ENCODE data around the gene FSD2. TPM values are rescaled to one million over a fixed set of nuclear protein-coding genes. Genes with fewer than 3 reads are reported as not detected.

The FSD2 gene
- total and polyA plus RNA-seq, 2 experiments from 2014 or later = 0.18 TPM; not detected in 1

DNA sequence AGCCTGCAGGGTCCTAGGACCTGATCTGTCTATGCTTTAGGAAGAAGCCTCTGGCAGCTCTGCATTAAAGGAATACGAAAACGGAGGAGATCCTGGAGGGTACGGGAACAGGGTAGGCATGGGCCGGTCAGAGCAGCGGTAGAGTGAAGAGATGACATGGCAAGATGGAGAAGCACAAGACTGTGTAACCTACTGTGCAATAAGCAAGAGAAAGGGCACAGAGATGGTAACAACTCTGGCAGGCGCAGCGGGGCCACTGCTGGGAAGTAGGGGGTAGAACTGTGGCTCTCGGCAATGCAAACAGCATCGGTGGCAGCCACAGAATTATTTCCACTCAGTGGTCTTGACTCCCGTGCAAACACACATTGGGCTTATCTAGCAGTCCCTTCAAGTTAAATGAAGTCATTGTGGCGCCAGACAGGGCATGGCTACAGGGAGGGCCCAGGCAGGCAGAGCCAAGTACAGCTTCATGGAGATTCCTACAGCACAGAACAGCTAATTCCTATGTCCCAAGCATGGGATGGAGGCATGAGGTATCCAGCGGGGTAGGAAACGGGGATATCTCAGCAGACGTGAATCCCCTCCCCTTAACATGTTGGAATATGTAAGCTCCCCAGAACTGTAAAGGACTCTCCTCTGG is 32.3 kb upstream of the FSD2 start:
- peaks cover 20% of the 10 kb centered on the region for H3K36me3 Mint-ChIP-seq (ENCODE audit: low read depth)
- H3K4me3 ChIP-seq = no peak overlapping the region
- H3K9me2 ChIP-seq (ENCODE audit: insufficient read depth) = no peaks in the 10 kb centered on the region
- no peaks in the 10 kb centered on the region for H3F3A ChIP-seq (replicated peaks; ENCODE audit: low read depth)
- TF ChIP-seq, protein P1, sequence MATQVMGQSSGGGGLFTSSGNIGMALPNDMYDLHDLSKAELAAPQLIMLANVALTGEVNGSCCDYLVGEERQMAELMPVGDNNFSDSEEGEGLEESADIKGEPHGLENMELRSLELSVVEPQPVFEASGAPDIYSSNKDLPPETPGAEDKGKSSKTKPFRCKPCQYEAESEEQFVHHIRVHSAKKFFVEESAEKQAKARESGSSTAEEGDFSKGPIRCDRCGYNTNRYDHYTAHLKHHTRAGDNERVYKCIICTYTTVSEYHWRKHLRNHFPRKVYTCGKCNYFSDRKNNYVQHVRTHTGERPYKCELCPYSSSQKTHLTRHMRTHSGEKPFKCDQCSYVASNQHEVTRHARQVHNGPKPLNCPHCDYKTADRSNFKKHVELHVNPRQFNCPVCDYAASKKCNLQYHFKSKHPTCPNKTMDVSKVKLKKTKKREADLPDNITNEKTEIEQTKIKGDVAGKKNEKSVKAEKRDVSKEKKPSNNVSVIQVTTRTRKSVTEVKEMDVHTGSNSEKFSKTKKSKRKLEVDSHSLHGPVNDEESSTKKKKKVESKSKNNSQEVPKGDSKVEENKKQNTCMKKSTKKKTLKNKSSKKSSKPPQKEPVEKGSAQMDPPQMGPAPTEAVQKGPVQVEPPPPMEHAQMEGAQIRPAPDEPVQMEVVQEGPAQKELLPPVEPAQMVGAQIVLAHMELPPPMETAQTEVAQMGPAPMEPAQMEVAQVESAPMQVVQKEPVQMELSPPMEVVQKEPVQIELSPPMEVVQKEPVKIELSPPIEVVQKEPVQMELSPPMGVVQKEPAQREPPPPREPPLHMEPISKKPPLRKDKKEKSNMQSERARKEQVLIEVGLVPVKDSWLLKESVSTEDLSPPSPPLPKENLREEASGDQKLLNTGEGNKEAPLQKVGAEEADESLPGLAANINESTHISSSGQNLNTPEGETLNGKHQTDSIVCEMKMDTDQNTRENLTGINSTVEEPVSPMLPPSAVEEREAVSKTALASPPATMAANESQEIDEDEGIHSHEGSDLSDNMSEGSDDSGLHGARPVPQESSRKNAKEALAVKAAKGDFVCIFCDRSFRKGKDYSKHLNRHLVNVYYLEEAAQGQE (IDR thresholded peaks at IDR 0.05; ENCODE audit: unreplicated experiment) = no peak
- TF ChIP-seq EZH2 (IDR thresholded peaks at IDR 0.05; ENCODE audit: low read depth, unreplicated experiment) (no peak), JUNB (IDR thresholded peaks at IDR 0.05; ENCODE audit: unreplicated experiment) (no peak), CREB1 (CRISPR knock-in tag; IDR thresholded peaks at IDR 0.05; ENCODE audit: low read depth) (no peak), EZH2phosphoT487 (IDR thresholded peaks at IDR 0.05; ENCODE audit: unreplicated experiment) (no peak), STAT1 (IDR thresholded peaks at IDR 0.05; ENCODE audit: unreplicated experiment) (no peak), ZNF331 (CRISPR knock-in tag; IDR thresholded peaks at IDR 0.05; ENCODE audit: low read depth) (no peak), POLR2AphosphoS5 (IDR thresholded peaks at IDR 0.05; ENCODE audit: low read depth) (no peak), ZNF114 (CRISPR knock-in tag; IDR thresholded peaks at IDR 0.05) (no peak), NANOG (IDR thresholded peaks at IDR 0.05; ENCODE audit: borderline replicate concordance) (no peak)
- TF ChIP-seq, protein P2, sequence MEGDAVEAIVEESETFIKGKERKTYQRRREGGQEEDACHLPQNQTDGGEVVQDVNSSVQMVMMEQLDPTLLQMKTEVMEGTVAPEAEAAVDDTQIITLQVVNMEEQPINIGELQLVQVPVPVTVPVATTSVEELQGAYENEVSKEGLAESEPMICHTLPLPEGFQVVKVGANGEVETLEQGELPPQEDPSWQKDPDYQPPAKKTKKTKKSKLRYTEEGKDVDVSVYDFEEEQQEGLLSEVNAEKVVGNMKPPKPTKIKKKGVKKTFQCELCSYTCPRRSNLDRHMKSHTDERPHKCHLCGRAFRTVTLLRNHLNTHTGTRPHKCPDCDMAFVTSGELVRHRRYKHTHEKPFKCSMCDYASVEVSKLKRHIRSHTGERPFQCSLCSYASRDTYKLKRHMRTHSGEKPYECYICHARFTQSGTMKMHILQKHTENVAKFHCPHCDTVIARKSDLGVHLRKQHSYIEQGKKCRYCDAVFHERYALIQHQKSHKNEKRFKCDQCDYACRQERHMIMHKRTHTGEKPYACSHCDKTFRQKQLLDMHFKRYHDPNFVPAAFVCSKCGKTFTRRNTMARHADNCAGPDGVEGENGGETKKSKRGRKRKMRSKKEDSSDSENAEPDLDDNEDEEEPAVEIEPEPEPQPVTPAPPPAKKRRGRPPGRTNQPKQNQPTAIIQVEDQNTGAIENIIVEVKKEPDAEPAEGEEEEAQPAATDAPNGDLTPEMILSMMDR (conservative IDR thresholded peaks at IDR 0.05; ENCODE audit: low read depth in 2 of 2) = no peak
- TF ChIP-seq, protein P3, sequence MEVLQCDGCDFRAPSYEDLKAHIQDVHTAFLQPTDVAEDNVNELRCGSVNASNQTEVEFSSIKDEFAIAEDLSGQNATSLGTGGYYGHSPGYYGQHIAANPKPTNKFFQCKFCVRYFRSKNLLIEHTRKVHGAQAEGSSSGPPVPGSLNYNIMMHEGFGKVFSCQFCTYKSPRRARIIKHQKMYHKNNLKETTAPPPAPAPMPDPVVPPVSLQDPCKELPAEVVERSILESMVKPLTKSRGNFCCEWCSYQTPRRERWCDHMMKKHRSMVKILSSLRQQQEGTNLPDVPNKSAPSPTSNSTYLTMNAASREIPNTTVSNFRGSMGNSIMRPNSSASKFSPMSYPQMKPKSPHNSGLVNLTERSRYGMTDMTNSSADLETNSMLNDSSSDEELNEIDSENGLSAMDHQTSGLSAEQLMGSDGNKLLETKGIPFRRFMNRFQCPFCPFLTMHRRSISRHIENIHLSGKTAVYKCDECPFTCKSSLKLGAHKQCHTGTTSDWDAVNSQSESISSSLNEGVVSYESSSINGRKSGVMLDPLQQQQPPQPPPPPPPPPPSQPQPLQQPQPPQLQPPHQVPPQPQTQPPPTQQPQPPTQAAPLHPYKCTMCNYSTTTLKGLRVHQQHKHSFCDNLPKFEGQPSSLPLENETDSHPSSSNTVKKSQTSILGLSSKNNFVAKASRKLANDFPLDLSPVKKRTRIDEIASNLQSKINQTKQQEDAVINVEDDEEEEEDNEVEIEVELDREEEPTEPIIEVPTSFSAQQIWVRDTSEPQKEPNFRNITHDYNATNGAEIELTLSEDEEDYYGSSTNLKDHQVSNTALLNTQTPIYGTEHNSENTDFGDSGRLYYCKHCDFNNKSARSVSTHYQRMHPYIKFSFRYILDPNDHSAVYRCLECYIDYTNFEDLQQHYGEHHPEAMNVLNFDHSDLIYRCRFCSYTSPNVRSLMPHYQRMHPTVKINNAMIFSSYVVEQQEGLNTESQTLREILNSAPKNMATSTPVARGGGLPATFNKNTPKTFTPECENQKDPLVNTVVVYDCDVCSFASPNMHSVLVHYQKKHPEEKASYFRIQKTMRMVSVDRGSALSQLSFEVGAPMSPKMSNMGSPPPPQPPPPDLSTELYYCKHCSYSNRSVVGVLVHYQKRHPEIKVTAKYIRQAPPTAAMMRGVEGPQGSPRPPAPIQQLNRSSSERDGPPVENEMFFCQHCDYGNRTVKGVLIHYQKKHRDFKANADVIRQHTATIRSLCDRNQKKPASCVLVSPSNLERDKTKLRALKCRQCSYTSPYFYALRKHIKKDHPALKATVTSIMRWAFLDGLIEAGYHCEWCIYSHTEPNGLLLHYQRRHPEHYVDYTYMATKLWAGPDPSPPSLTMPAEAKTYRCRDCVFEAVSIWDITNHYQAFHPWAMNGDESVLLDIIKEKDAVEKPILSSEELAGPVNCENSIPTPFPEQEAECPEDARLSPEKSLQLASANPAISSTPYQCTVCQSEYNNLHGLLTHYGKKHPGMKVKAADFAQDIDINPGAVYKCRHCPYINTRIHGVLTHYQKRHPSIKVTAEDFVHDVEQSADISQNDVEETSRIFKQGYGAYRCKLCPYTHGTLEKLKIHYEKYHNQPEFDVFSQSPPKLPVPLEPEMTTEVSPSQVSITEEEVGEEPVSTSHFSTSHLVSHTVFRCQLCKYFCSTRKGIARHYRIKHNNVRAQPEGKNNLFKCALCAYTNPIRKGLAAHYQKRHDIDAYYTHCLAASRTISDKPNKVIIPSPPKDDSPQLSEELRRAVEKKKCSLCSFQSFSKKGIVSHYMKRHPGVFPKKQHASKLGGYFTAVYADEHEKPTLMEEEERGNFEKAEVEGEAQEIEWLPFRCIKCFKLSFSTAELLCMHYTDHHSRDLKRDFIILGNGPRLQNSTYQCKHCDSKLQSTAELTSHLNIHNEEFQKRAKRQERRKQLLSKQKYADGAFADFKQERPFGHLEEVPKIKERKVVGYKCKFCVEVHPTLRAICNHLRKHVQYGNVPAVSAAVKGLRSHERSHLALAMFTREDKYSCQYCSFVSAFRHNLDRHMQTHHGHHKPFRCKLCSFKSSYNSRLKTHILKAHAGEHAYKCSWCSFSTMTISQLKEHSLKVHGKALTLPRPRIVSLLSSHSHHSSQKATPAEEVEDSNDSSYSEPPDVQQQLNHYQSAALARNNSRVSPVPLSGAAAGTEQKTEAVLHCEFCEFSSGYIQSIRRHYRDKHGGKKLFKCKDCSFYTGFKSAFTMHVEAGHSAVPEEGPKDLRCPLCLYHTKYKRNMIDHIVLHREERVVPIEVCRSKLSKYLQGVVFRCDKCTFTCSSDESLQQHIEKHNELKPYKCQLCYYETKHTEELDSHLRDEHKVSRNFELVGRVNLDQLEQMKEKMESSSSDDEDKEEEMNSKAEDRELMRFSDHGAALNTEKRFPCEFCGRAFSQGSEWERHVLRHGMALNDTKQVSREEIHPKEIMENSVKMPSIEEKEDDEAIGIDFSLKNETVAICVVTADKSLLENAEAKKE (CRISPR knock-in tag; IDR thresholded peaks at IDR 0.05) = no peak
- TF ChIP-seq, protein P4, sequence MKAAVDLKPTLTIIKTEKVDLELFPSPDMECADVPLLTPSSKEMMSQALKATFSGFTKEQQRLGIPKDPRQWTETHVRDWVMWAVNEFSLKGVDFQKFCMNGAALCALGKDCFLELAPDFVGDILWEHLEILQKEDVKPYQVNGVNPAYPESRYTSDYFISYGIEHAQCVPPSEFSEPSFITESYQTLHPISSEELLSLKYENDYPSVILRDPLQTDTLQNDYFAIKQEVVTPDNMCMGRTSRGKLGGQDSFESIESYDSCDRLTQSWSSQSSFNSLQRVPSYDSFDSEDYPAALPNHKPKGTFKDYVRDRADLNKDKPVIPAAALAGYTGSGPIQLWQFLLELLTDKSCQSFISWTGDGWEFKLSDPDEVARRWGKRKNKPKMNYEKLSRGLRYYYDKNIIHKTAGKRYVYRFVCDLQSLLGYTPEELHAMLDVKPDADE (IDR thresholded peaks at IDR 0.05) = no peak
- no peak overlapping the region for H3K27ac ChIP-seq (ENCODE audit: low read depth)
- H3K27me3 ChIP-seq (ENCODE audit: insufficient read depth) = no peaks in the 10 kb centered on the region
- no peak for DNase-seq (ENCODE audit: low spot score)
- no peaks in the 10 kb centered on the region for H3K79me2 ChIP-seq (replicated peaks; ENCODE audit: insufficient read depth)
- no peak overlapping the region for H2AFZ ChIP-seq
- H3K27ac Mint-ChIP-seq = no peak overlapping the region
- no peak for ATAC-seq
- H4K20me1 ChIP-seq (replicated peaks; ENCODE audit: insufficient read depth) = no peaks in the 10 kb centered on the region
- no peak overlapping the region for H3K4me3 Mint-ChIP-seq
- H3K9me3 Mint-ChIP-seq = no peaks in the 10 kb centered on the region
- H3K27me3 Mint-ChIP-seq (ENCODE audit: insufficient read depth, low read depth, poor library complexity) = no peaks in the 10 kb centered on the region
- no peak overlapping the region for H3K4me2 ChIP-seq
- H3K4me1 ChIP-seq (ENCODE audit: insufficient read depth) = no peaks in the 10 kb centered on the region
- H3K36me3 ChIP-seq (ENCODE audit: insufficient read depth) = peaks cover 1% of the 10 kb centered on the region; the same call in 1 of the 2 replicates
- H3K4me1 Mint-ChIP-seq = no peaks in the 10 kb centered on the region; the same call in 2 of the 3 replicates

Measured in GM23338 (cell line).